H1 (cell line): Measurements from ENCODE around the gene MEF2B. TPM values are rescaled to one million over a fixed set of nuclear protein-coding genes. Genes with fewer than 3 reads are reported as not detected.
A peak's percentile ranks its signal among the peaks of the same experiment; 100 is the strongest.

Experiments used
- CTCF ChIA-PET: fragments of 300-600 bp; sonication (Branson Sonifier 250); formaldehyde crosslinking; loops from one replicate; lab custom pipeline; 2021; ENCODE audit not compliant: partially characterized antibody; lab: Charles Lee
- POLR2A ChIA-PET: fragments of 300-600 bp; sonication (Branson Sonifier 250); formaldehyde crosslinking; loops from one replicate; lab custom pipeline; 2021; ENCODE audit warnings: inconsistent platforms; ENCODE audit not compliant: partially characterized antibody; lab: Charles Lee
- DNase-seq, 2 experiments: peaks; one replicate each; pipeline versions ENCODE4 v3.0.0 to v3.0.0-alpha.2; 2010 to 2022; ENCODE audit warnings: low spot score in 2 of 2, low read depth in 1 of 2, mixed read lengths in 1 of 2
- FAIRE-seq: peaks from 2 replicates; lab custom pipeline; 2011; peaks lifted over from hg19 to GRCh38; lab: Jason Lieb, UNC
- H2AFZ ChIP-seq: 2 replicates; pipeline ENCODE4 v1.8.1; 2012; ENCODE audit warnings: low read length, inconsistent platforms
- H2AK5ac ChIP-seq: 2 replicates; pipeline ENCODE4 v1.6.1; 2013; ENCODE audit warnings: low read depth, low read length
- H2BK120ac ChIP-seq: replicated peaks from 2 replicates; pipeline ENCODE3; 2013; ENCODE audit warnings: low read depth, low read length, inconsistent platforms
- H2BK12ac ChIP-seq: 2 replicates; pipeline ENCODE4 v1.6.1; 2013; ENCODE audit warnings: low read depth, low read length
- H2BK15ac ChIP-seq: 2 replicates; pipeline ENCODE4 v1.6.1; 2013; ENCODE audit warnings: low read length
- H2BK20ac ChIP-seq: 2 replicates; pipeline ENCODE4 v1.6.1; 2013; ENCODE audit warnings: low read length
- H2BK5ac ChIP-seq: 2 replicates; pipeline ENCODE4 v1.6.1; 2013; ENCODE audit warnings: low read depth, low read length
- H3K14ac ChIP-seq: 2 replicates; pipeline ENCODE4 v1.6.1; 2013; ENCODE audit warnings: inconsistent platforms; ENCODE audit not compliant: insufficient read length
- H3K18ac ChIP-seq: 2 replicates; pipeline ENCODE4 v1.6.1; 2013; ENCODE audit warnings: low read length; ENCODE audit errors: extremely low read depth
- H3K23ac ChIP-seq: 2 replicates; pipeline ENCODE4 v1.6.1; 2013; ENCODE audit warnings: inconsistent platforms; ENCODE audit not compliant: insufficient read length
- H3K23me2 ChIP-seq: 2 replicates; pipeline ENCODE4 v1.6.1; 2013; ENCODE audit warnings: low read depth, low read length
- H3K27ac ChIP-seq: 2 replicates; pipeline ENCODE4 v1.6.1; 2011; ENCODE audit warnings: low read depth, low read length, inconsistent platforms
- H3K27me3 ChIP-seq, 4 experiments: replicated peaks in 1 of 4; 1 replicate in 1 of 4; 2 replicates in 3 of 4; pipeline versions ENCODE4 v1.6.1 to v1.8.1; 2011 to 2013; ENCODE audit warnings: low read length in 3 of 4, mild to moderate bottlenecking in 3 of 4, inconsistent platforms in 2 of 4, mixed read lengths in 2 of 4, moderate library complexity in 1 of 4; ENCODE audit not compliant: control insufficient read depth in 3 of 4, insufficient read depth in 3 of 4; ENCODE audit errors: extremely low read depth in 1 of 4
- H3K36me3 ChIP-seq, 4 experiments: 2 replicates each; pipeline versions ENCODE4 v1.6.1 to v1.8.1; 2011 to 2013; ENCODE audit warnings: mild to moderate bottlenecking in 4 of 4, low read length in 3 of 4, moderate library complexity in 2 of 4, control low read depth in 1 of 4, inconsistent platforms in 1 of 4; ENCODE audit not compliant: insufficient read depth in 4 of 4, control insufficient read depth in 2 of 4
- H3K4ac ChIP-seq: replicated peaks from 2 replicates; pipeline ENCODE3; 2013; ENCODE audit warnings: low read length, low read depth, mixed read lengths, inconsistent platforms; ENCODE audit not compliant: insufficient read length
- H3K4me1 ChIP-seq, 4 experiments: replicated peaks in 1 of 4; 1 replicate in 1 of 4; 2 replicates in 3 of 4; pipeline versions ENCODE4 v1.6.1 to v1.8.1; 2011 to 2013; ENCODE audit warnings: low read length in 3 of 4, inconsistent platforms in 2 of 4, mixed read lengths in 1 of 4; ENCODE audit not compliant: insufficient read depth in 4 of 4, control insufficient read depth in 3 of 4
- H3K4me2 ChIP-seq, 2 experiments: 2 replicates each; pipeline versions ENCODE4 v1.6.1 to v1.8.1; 2011 to 2013; ENCODE audit warnings: low read depth in 2 of 2, low read length in 2 of 2, control low read depth in 1 of 2, inconsistent platforms in 1 of 2, mild to moderate bottlenecking in 1 of 2; ENCODE audit not compliant: insufficient read depth in 1 of 2
- H3K4me3 ChIP-seq, 4 experiments: fragments of 200-600, 300-600 bp in 1 of 4; sonication (generic), shearing (Covaris generic), sonication (Bioruptor Twin) in 1 of 4; 2 replicates each; pipeline versions ENCODE4 v1.5.1 to v1.8.1; 2011 to 2016; ENCODE audit warnings: low read length in 4 of 4, low read depth in 3 of 4, control low read depth in 2 of 4, inconsistent platforms in 2 of 4, mild to moderate bottlenecking in 2 of 4, mixed read lengths in 1 of 4, moderate library complexity in 1 of 4; ENCODE audit not compliant: insufficient read depth in 2 of 4; ENCODE audit errors: extremely low read depth in 1 of 4
- H3K56ac ChIP-seq: replicated peaks from 2 replicates; pipeline ENCODE3; 2013; ENCODE audit warnings: low read depth, mild to moderate bottlenecking, mixed read lengths, low read length, inconsistent platforms; ENCODE audit not compliant: insufficient read length
- H3K79me1 ChIP-seq: 2 replicates; pipeline ENCODE4 v1.6.1; 2013; ENCODE audit warnings: low read depth, low read length, control low read depth
- H3K79me2 ChIP-seq, 2 experiments: 2 replicates each; pipeline versions ENCODE4 v1.6.1 to v1.8.1; 2012 to 2013; ENCODE audit warnings: low read length in 2 of 2, mild to moderate bottlenecking in 2 of 2, inconsistent platforms in 1 of 2; ENCODE audit not compliant: insufficient read depth in 2 of 2, control insufficient read depth in 1 of 2
- H3K9ac ChIP-seq, 4 experiments: replicated peaks in 1 of 4; 1 replicate in 1 of 4; 2 replicates in 3 of 4; pipeline versions ENCODE4 v1.6.1 to v1.8.1; 2011 to 2013; ENCODE audit warnings: low read depth in 3 of 4, low read length in 3 of 4, control low read depth in 2 of 4, mild to moderate bottlenecking in 2 of 4, moderate library complexity in 2 of 4, inconsistent platforms in 1 of 4; ENCODE audit errors: extremely low read depth in 1 of 4
- H3K9me3 ChIP-seq, 2 experiments: 2 replicates each; pipeline versions ENCODE4 v1.6.1 to v1.8.1; 2012 to 2013; ENCODE audit warnings: mild to moderate bottlenecking in 2 of 2, moderate library complexity in 2 of 2, control low read depth in 1 of 2, inconsistent platforms in 1 of 2, low read depth in 1 of 2, low read length in 1 of 2, mixed read lengths in 1 of 2; ENCODE audit not compliant: insufficient read depth in 2 of 2
- H4K20me1 ChIP-seq, 2 experiments: replicated peaks in 1 of 2; 2 replicates each; pipeline versions ENCODE3 to v1.8.1; 2011 to 2013; ENCODE audit warnings: inconsistent platforms in 2 of 2, low read length in 2 of 2, mild to moderate bottlenecking in 1 of 2; ENCODE audit not compliant: insufficient read depth in 2 of 2, control insufficient read depth in 1 of 2
- H4K5ac ChIP-seq: 2 replicates; pipeline ENCODE4 v1.6.1; 2013; ENCODE audit warnings: low read length, low read depth, mixed read lengths, inconsistent platforms; ENCODE audit not compliant: insufficient read length
- H4K8ac ChIP-seq: 2 replicates; pipeline ENCODE4 v1.8.0; 2013; ENCODE audit warnings: mild to moderate bottlenecking, moderate library complexity, low read length, inconsistent platforms; ENCODE audit not compliant: insufficient read depth; ENCODE audit errors: extremely low read depth
- H4K91ac ChIP-seq: replicated peaks from 2 replicates; pipeline ENCODE3; 2013; ENCODE audit warnings: low read length, mixed read lengths, inconsistent platforms; ENCODE audit not compliant: insufficient read length
- ATF2 ChIP-seq: IDR thresholded peaks from 2 replicates; pipeline ENCODE4 v1.6.1; 2012; ENCODE audit warnings: low read length, inconsistent platforms
- GABPA ChIP-seq: IDR thresholded peaks from 2 replicates; pipeline ENCODE4 v1.6.1; 2011; ENCODE audit warnings: mild to moderate bottlenecking, low read length, moderate library complexity, borderline replicate concordance; ENCODE audit not compliant: insufficient read depth
- MAFK ChIP-seq: IDR thresholded peaks from 2 replicates; pipeline ENCODE4 v1.6.1; 2012; ENCODE audit warnings: low read depth, mild to moderate bottlenecking, improper control_type of control experiment, low read length
- SAP30 ChIP-seq: fragments of 300-600 bp; sonication (generic); IDR thresholded peaks from 2 replicates; pipeline ENCODE4 v1.7.1; 2012; ENCODE audit warnings: low read length, moderate library complexity, mild to moderate bottlenecking, inconsistent platforms; ENCODE audit not compliant: insufficient read depth, insufficient replicate concordance
- SIN3A ChIP-seq, 2 experiments: IDR thresholded peaks in 1 of 2; conservative IDR thresholded peaks in 1 of 2; 2 replicates each; pipeline ENCODE4 v1.6.1; 2011 to 2012; ENCODE audit warnings: low read length in 2 of 2, improper control_type of control experiment in 1 of 2, low read depth in 1 of 2, mild to moderate bottlenecking in 1 of 2
- TAF1 ChIP-seq: IDR thresholded peaks from 2 replicates; pipeline ENCODE4 v1.6.1; 2011; ENCODE audit warnings: mild to moderate bottlenecking, low read depth, low read length
- WGBS, 2 experiments: shearing (Covaris generic) in 1 of 2; methylation state at CpG; one replicate each; pipeline versions ENCODE4 v1.1.6 to v1.1.7; 2013 to 2015; ENCODE audit warnings: low lambda C conversion rate in 2 of 2, mixed read lengths in 2 of 2, inconsistent platforms in 1 of 2, low coverage in 1 of 2, missing lambda C conversion rate in 1 of 2; ENCODE audit not compliant: insufficient replicate concordance in 2 of 2, insufficient coverage in 1 of 2, insufficient read length in 1 of 2; ENCODE audit errors: extremely low coverage in 1 of 2, missing lambda C conversion rate in 1 of 2; 5-methylcytosine and 5-hydroxymethylcytosine counted together
- polyA plus RNA-seq, 7 experiments: library from polyadenylated mRNA; depleted of rRNA in 3 of 7; stranded (reverse) in 5 of 7; unstranded in 2 of 7; fragments of >200 nt in 5 of 7; fragments of 200-250 nt in 2 of 7; gene quantifications; 1 replicate in 5 of 7; 2 replicates in 1 of 7; 4 replicates in 1 of 7; pipeline versions ENCODE4 v1.2.1 to v1.2.3, GENCODE V29; 2011 to 2013; ENCODE audit warnings: missing spikeins in 2 of 7, mixed read lengths in 2 of 7
- total RNA-seq: library from RNA; stranded (reverse); fragmentation: NEBNext Ultra II Directional; extraction: Animal tissue kit (Norgen Biotek cat#: 25700); gene quantifications from 2 replicates; pipeline ENCODE4 v1.2.1, GENCODE V29; 2021

MEF2B gene
- total and polyA plus RNA-seq, 2 of the 8 experiments (the other 6 are each of a cell fraction or from before 2014, with no cell fraction given), result 2.8 to 3.7 TPM

GRCh38 chr19:19132912-19133311, 37.2 kb downstream of the MEF2B start:
- Histone ChIP-seq H3K36me3 (peaks cover 2 to 14% (median 3%) of the 10 kb centered on the region in 4 experiments; a peak in 3 of 8 replicates), H2BK12ac (no peak overlapping the region), H2BK5ac (no peak overlapping the region), H2BK120ac (no peak overlapping the region), H3K27me3 (peaks cover 0 to 3% (median 0%) of the 10 kb centered on the region in 4 experiments; a peak in 4 of 7 replicates), H4K5ac (no peak overlapping the region), H3K18ac (no peak overlapping the region), H3K4me3 (no peak overlapping the region), H3K9ac (no peak overlapping the region), H2AFZ (no peak overlapping the region), H4K20me1 (peaks cover 2 to 7% of the 10 kb centered on the region in 2 experiments), H3K56ac (no peak overlapping the region), H2BK20ac (no peak overlapping the region), H3K14ac (no peak overlapping the region), H3K4me2 (no peak overlapping the region), H3K9me3 (peaks cover 5 to 13% of the 10 kb centered on the region in 2 experiments; a peak in 3 of 4 replicates), H3K4ac (no peak overlapping the region), H4K8ac (peak overlapping the region; percentile 80; the same call in 1 of the 2 replicates), H3K79me1 (peaks cover 7% of the 10 kb centered on the region; the same call in 1 of the 2 replicates), H3K23ac (no peak overlapping the region), H3K4me1 (peaks cover 0 to 14% (median 10%) of the 10 kb centered on the region in 4 experiments; a peak in 6 of 7 replicates), H2AK5ac (no peak overlapping the region), H3K27ac (no peak overlapping the region), H4K91ac (no peak overlapping the region), H3K23me2 (peaks cover 2% of the 10 kb centered on the region; the same call in 1 of the 2 replicates), H3K79me2 (peaks cover 0 to 4% of the 10 kb centered on the region in 2 experiments; a peak in 1 of 4 replicates), H2BK15ac (no peak overlapping the region)
- DNase-seq (no peak), FAIRE-seq (no peak)
- WGBS, 2 experiments, result 95% methylated on average over 12 of the region's 12 CpGs; no CpG with 5 or more reads in 1 of the 2 experiments
- TF ChIP-seq SAP30 (no peak), SIN3A (conservative IDR thresholded peaks at IDR 0.05 in 1 of 2, IDR thresholded peaks at IDR 0.05 in 1 of 2; ENCODE audit: low read depth in 1 of 2, low read length in 2 of 2) (no peak), MAFK (no peak), TAF1 (no peak), ATF2 (no peak), GABPA (no peak)
- ChIA-PET POLR2A (interaction anchor here (1.4 to 1.9 kb wide), 3 partner anchors 11 to 29 kb away, joined by 3 to 8 read pairs (median 4); no protein-coding TSS in a partner anchor), CTCF (no interaction called here)
